Fibroblast of pulmonary artery (primary cell): ENCODE measurements around the gene STK17B.
"Not testable (repeated sequence)": the region's sequence is repeated elsewhere in the genome, so short reads cannot be mapped to it uniquely, and the experiment has no call there.

Experiments
- DNase-seq: peaks from one replicate; pipeline ENCODE4 v3.0.0-alpha.2; 2010; ENCODE audit warnings: low read depth
- H3K4me3 ChIP-seq: replicated peaks from 2 replicates; pipeline ENCODE4 v1.5.1; 2011; ENCODE audit warnings: low read depth, mild to moderate bottlenecking, control low read depth, low read length, moderate library complexity
- TF ChIP-seq, protein P1 (sequence below): IDR thresholded peaks from 2 replicates; pipeline ENCODE4 v1.5.1; 2011; ENCODE audit warnings: mild to moderate bottlenecking, control low read depth, low read length, inconsistent platforms; ENCODE audit errors: missing control alignments

The STK17B gene

DNA sequence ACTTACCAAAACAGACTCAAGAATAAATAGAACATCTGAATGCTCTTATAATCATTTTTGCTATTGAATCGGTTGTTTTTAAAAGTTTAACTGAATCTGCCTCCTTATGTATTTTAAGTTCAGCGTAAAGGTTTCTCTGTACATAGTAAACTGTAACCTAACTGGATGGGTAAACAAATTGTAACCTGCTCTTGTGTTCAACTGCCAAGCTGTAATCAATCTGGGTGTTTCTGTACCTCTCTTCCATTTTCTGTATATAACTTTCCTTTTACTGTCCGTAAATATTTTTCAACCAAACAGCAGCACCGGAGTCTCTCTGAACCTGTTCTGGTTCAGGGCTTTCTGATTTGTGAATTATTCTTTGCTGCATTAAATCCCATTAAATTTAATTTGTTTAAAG lies 75.1 kb downstream of the STK17B start:
- H3K4me3 ChIP-seq: no peak overlapping the region
- DNase-seq: no peak
- TF ChIP-seq, protein P1, sequence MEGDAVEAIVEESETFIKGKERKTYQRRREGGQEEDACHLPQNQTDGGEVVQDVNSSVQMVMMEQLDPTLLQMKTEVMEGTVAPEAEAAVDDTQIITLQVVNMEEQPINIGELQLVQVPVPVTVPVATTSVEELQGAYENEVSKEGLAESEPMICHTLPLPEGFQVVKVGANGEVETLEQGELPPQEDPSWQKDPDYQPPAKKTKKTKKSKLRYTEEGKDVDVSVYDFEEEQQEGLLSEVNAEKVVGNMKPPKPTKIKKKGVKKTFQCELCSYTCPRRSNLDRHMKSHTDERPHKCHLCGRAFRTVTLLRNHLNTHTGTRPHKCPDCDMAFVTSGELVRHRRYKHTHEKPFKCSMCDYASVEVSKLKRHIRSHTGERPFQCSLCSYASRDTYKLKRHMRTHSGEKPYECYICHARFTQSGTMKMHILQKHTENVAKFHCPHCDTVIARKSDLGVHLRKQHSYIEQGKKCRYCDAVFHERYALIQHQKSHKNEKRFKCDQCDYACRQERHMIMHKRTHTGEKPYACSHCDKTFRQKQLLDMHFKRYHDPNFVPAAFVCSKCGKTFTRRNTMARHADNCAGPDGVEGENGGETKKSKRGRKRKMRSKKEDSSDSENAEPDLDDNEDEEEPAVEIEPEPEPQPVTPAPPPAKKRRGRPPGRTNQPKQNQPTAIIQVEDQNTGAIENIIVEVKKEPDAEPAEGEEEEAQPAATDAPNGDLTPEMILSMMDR: no peak

DNA sequence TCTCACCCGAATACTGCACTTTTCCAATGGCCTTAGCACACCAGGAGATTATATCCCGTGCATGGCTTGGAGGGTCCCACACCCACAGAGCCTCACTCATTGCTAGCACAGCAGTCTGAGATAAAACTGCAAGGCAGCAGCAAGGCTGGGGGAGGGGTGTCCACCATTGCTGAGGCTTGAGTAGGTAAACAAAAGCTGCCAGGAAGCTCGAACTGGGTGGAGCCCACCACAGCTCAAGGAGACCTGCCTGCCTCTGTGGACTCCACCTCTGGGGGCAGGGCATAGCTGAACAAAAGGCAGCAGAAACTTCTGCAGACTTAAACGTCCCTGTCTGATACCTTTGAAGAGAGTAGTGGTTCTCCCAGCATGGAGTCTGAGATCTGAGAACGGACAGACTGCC lies 81.9 kb downstream of the STK17B start:
- not testable (repeated sequence) for DNase-seq, H3K4me3 ChIP-seq

DNA sequence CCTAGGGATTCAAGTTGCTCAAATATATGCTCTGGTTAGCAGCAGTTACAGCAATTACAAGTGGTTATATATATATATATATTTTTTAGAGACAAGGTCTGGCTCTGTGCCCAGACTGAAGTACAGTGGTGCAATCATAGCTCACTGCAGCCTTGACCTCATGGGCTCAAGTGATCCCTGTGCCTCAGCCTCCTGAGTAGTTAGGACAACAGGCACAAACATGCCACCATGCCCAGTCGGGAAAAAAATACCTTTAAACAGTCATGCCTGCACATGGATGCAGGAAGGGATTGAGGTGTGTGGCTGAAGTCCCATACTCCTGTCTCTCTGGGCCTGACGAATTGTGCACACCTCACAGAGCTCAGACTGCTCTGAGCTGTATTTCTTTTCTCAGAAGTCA lies 83.2 kb downstream of the STK17B start:
- DNase-seq: peak; percentile 72
- TF ChIP-seq, protein P1: no peak
- no peak overlapping the region for H3K4me3 ChIP-seq

DNA sequence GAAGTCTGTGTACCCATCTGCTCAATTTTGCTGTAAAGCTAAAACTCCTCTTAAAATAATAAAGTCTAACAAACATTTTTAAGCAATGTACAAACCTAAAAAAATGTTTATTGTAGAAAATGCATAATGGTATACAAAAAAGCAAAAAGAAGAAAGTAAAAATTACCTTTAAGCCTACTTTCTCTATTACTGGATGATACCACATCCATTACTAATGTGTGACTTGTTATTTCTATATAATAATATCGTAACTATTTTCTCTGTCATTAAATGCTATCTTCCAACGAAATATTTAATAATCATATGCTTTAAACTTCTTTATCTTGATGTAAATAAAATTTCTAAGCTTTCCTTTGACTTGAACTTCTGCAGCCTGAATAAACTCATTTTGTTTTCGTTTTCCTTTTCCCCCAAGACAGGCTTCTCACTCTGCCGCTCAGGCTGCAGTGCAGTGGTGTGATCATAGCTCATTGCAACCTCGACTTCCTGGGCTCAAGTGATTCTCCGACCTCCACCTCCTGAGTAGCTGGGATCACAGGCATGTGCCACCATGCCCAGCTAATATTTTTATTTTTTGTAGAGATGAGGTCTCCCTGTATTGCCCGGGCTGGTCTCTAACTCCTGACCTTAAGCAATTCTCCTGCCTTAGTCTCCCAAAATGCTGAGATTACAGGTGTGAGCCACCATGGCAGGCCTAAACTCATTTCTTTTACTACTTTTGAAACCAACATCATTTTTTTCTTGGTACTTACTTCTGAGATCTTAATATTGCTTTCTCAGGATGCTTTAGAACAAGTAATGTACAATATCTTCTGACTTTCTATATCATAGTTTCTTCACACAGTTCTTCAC lies 84.6 kb downstream of the STK17B start:
- TF ChIP-seq, protein P1: no peak
- DNase-seq: no peak
- no peak overlapping the region for H3K4me3 ChIP-seq

DNA sequence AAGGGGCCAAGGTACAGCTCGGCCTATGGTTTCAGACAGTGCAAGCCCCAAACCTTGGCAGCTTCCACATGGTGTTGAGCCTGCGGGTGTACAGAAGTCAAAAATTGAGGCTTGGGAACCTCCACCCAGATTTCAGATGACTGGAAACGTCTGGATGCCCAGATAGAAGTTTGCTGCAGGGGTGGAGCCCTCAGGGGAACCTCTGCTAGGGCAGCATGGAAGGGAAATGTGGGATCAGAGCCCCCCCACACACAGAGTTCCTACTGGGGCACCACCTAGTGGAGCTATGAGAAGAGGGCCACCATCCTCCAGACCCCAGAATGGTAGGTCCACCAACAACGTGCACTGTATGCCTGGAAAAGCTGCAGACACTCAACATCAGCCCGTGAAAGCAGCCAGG lies 87.8 kb downstream of the STK17B start:
- no peak overlapping the region for H3K4me3 ChIP-seq
- TF ChIP-seq, protein P1: no peak
- DNase-seq: no peak
